ENCODE results near the gene SLC16A3.

SLC16A3 gene

GRCh38 chr17:82278786-82279391, 50.0 kb downstream of the SLC16A3 start:
- Histone ChIP-seq H3K9me2 (replicated peaks; ENCODE audit: low read depth, low read length) (no peaks in the 10 kb centered on the region), H4K20me1 (ENCODE audit: insufficient read depth, low read length, poor library complexity, severe bottlenecking) (no peaks in the 10 kb centered on the region), H3K4me2 (ENCODE audit: low read depth, low read length, poor library complexity, severe bottlenecking) (no peak overlapping the region), H3K9me3 (ENCODE audit: insufficient read depth, low read depth, low read length) (no peaks in the 10 kb centered on the region), H3K36me3 (ENCODE audit: insufficient read depth, low read length) (no peaks in the 10 kb centered on the region), H3K9ac (ENCODE audit: low read depth, low read length, poor library complexity, severe bottlenecking) (no peak overlapping the region), H3K27me3 (ENCODE audit: insufficient read depth, low read length, poor library complexity, severe bottlenecking) (no peaks in the 10 kb centered on the region), H2AFZ (ENCODE audit: low read length) (no peak overlapping the region), H3K4me1 (ENCODE audit: insufficient read depth, low read length, poor library complexity, severe bottlenecking) (peaks cover 10% of the 10 kb centered on the region), H3F3A (ENCODE audit: low read depth) (no peaks in the 10 kb centered on the region), H3K79me2 (ENCODE audit: insufficient read depth, low read length) (no peaks in the 10 kb centered on the region), H3K4me3 (ENCODE audit: low read length, poor library complexity, severe bottlenecking) (no peak overlapping the region)
- TF ChIP-seq EZH2phosphoT487 (IDR thresholded peaks at IDR 0.05; ENCODE audit: borderline replicate concordance): no peak
- TF ChIP-seq, protein P1, sequence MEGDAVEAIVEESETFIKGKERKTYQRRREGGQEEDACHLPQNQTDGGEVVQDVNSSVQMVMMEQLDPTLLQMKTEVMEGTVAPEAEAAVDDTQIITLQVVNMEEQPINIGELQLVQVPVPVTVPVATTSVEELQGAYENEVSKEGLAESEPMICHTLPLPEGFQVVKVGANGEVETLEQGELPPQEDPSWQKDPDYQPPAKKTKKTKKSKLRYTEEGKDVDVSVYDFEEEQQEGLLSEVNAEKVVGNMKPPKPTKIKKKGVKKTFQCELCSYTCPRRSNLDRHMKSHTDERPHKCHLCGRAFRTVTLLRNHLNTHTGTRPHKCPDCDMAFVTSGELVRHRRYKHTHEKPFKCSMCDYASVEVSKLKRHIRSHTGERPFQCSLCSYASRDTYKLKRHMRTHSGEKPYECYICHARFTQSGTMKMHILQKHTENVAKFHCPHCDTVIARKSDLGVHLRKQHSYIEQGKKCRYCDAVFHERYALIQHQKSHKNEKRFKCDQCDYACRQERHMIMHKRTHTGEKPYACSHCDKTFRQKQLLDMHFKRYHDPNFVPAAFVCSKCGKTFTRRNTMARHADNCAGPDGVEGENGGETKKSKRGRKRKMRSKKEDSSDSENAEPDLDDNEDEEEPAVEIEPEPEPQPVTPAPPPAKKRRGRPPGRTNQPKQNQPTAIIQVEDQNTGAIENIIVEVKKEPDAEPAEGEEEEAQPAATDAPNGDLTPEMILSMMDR (conservative IDR thresholded peaks at IDR 0.05; ENCODE audit: low read length): no peak

GRCh38 chr17:82280537-82280936, 51.7 kb downstream of the SLC16A3 start:
- H3K27me3 ChIP-seq (ENCODE audit: insufficient read depth, low read length, poor library complexity, severe bottlenecking): no peaks in the 10 kb centered on the region
- no peaks in the 10 kb centered on the region for H3K79me2 ChIP-seq (ENCODE audit: insufficient read depth, low read length)
- no peak overlapping the region for H3K4me2 ChIP-seq (ENCODE audit: low read depth, low read length, poor library complexity, severe bottlenecking)
- TF ChIP-seq, protein P1 (conservative IDR thresholded peaks at IDR 0.05; ENCODE audit: low read length): no peak
- TF ChIP-seq EZH2phosphoT487 (IDR thresholded peaks at IDR 0.05; ENCODE audit: borderline replicate concordance): no peak
- no peak overlapping the region for H2AFZ ChIP-seq (ENCODE audit: low read length)
- H3K4me1 ChIP-seq (ENCODE audit: insufficient read depth, low read length, poor library complexity, severe bottlenecking): peaks cover 7% of the 10 kb centered on the region
- H4K20me1 ChIP-seq (ENCODE audit: insufficient read depth, low read length, poor library complexity, severe bottlenecking): no peaks in the 10 kb centered on the region
- no peaks in the 10 kb centered on the region for H3K9me3 ChIP-seq (ENCODE audit: insufficient read depth, low read depth, low read length)
- no peaks in the 10 kb centered on the region for H3K9me2 ChIP-seq (replicated peaks; ENCODE audit: low read depth, low read length)
- H3K36me3 ChIP-seq (ENCODE audit: insufficient read depth, low read length): no peaks in the 10 kb centered on the region
- no peaks in the 10 kb centered on the region for H3F3A ChIP-seq (ENCODE audit: low read depth)
- H3K9ac ChIP-seq (ENCODE audit: low read depth, low read length, poor library complexity, severe bottlenecking): no peak overlapping the region
- no peak overlapping the region for H3K4me3 ChIP-seq (ENCODE audit: low read length, poor library complexity, severe bottlenecking)

- Histone ChIP-seq H3F3A (ENCODE audit: low read depth) (no peaks in the 10 kb centered on the region), H3K9me3 (ENCODE audit: insufficient read depth, low read depth, low read length) (no peaks in the 10 kb centered on the region), H3K9me2 (replicated peaks; ENCODE audit: low read depth, low read length) (no peaks in the 10 kb centered on the region), H3K4me1 (ENCODE audit: insufficient read depth, low read length, poor library complexity, severe bottlenecking) (peaks cover 7% of the 10 kb centered on the region), H3K79me2 (ENCODE audit: insufficient read depth, low read length) (no peaks in the 10 kb centered on the region), H3K27me3 (ENCODE audit: insufficient read depth, low read length, poor library complexity, severe bottlenecking) (no peaks in the 10 kb centered on the region), H2AFZ (ENCODE audit: low read length) (no peak overlapping the region), H4K20me1 (ENCODE audit: insufficient read depth, low read length, poor library complexity, severe bottlenecking) (no peaks in the 10 kb centered on the region), H3K4me3 (ENCODE audit: low read length, poor library complexity, severe bottlenecking) (no peak overlapping the region), H3K4me2 (ENCODE audit: low read depth, low read length, poor library complexity, severe bottlenecking) (no peak overlapping the region), H3K36me3 (ENCODE audit: insufficient read depth, low read length) (no peaks in the 10 kb centered on the region), H3K9ac (ENCODE audit: low read depth, low read length, poor library complexity, severe bottlenecking) (no peak overlapping the region)
- no peak for TF ChIP-seq EZH2phosphoT487 (IDR thresholded peaks at IDR 0.05; ENCODE audit: borderline replicate concordance)
- TF ChIP-seq, protein P1 (conservative IDR thresholded peaks at IDR 0.05; ENCODE audit: low read length): no peak
Measured at GRCh38 chr17:82281076-82281475, 52.2 kb downstream of the SLC16A3 start.
